ENCODE results near the gene CARS2. TPM values are rescaled to one million over a fixed set of nuclear protein-coding genes. Genes with fewer than 3 reads are reported as not detected.

CARS2 gene
- total and polyA plus RNA-seq, 2 of the 8 experiments (the other 6 are each of a cell fraction or from before 2014, with no cell fraction given) = 47.7 to 55.9 TPM

- Histone ChIP-seq H2BK15ac (ENCODE audit: low read length) (no peak overlapping the region), H3K23ac (ENCODE audit: insufficient read length) (no peak overlapping the region), H4K20me1 (replicated peaks in 1 of 2; ENCODE audit: control insufficient read depth in 1 of 2, insufficient read depth in 2 of 2, low read length in 2 of 2) (peaks cover 3 to 6% of the 10 kb centered on the region in 2 experiments), H3K79me2 (ENCODE audit: control insufficient read depth in 1 of 2, insufficient read depth in 2 of 2, low read length in 2 of 2) (no peaks in the 10 kb centered on the region), H3K79me1 (ENCODE audit: low read depth, low read length) (no peaks in the 10 kb centered on the region), H3K9ac (replicated peaks in 1 of 4; ENCODE audit: extremely low read depth in 1 of 4, low read depth in 3 of 4, low read length in 3 of 4) (no peak overlapping the region), H3K4me3 (ENCODE audit: extremely low read depth in 1 of 4, insufficient read depth in 2 of 4, low read depth in 3 of 4, low read length in 4 of 4) (no peak overlapping the region), H4K91ac (replicated peaks; ENCODE audit: insufficient read length, low read length) (no peak overlapping the region), H2AK5ac (ENCODE audit: low read depth, low read length) (no peak overlapping the region), H3K27me3 (replicated peaks in 1 of 4; ENCODE audit: control insufficient read depth in 3 of 4, extremely low read depth in 1 of 4, insufficient read depth in 3 of 4, low read length in 3 of 4) (no peaks in the 10 kb centered on the region), H3K27ac (ENCODE audit: low read depth, low read length) (no peak overlapping the region), H2BK5ac (ENCODE audit: low read depth, low read length) (no peak overlapping the region), H2AFZ (ENCODE audit: low read length) (no peak overlapping the region), H3K4ac (replicated peaks; ENCODE audit: insufficient read length, low read depth, low read length) (no peak overlapping the region), H4K8ac (ENCODE audit: extremely low read depth, insufficient read depth, low read length) (no peak overlapping the region), H2BK12ac (ENCODE audit: low read depth, low read length) (no peak overlapping the region), H3K4me2 (ENCODE audit: insufficient read depth in 1 of 2, low read depth in 2 of 2, low read length in 2 of 2) (no peak overlapping the region), H3K36me3 (ENCODE audit: control insufficient read depth in 2 of 4, insufficient read depth in 4 of 4, low read length in 3 of 4) (peaks cover 8 to 33% (median 17%) of the 10 kb centered on the region in 4 experiments; a peak in 5 of 8 replicates), H3K56ac (replicated peaks; ENCODE audit: insufficient read length, low read depth, low read length) (no peak overlapping the region), H3K9me3 (ENCODE audit: insufficient read depth in 2 of 2, low read depth in 1 of 2, low read length in 1 of 2) (no peaks in the 10 kb centered on the region), H4K5ac (ENCODE audit: insufficient read length, low read depth, low read length) (no peak overlapping the region), H3K14ac (ENCODE audit: insufficient read length) (no peak overlapping the region), H3K4me1 (replicated peaks in 1 of 4; ENCODE audit: control insufficient read depth in 3 of 4, insufficient read depth in 4 of 4, low read length in 3 of 4) (no peaks in the 10 kb centered on the region), H2BK120ac (replicated peaks; ENCODE audit: low read depth, low read length) (no peak overlapping the region), H3K23me2 (ENCODE audit: low read depth, low read length) (no peaks in the 10 kb centered on the region), H3K18ac (ENCODE audit: extremely low read depth, low read length) (no peak overlapping the region), H2BK20ac (ENCODE audit: low read length) (no peak overlapping the region)
- WGBS, 2 experiments (ENCODE audit: extremely low coverage in 1 of 2, insufficient coverage in 1 of 2, insufficient read length in 1 of 2, insufficient replicate concordance in 2 of 2, low coverage in 1 of 2, low lambda C conversion rate in 2 of 2, missing lambda C conversion rate in 1 of 2) = 88% methylated on average over 5 of the region's 5 CpGs; no CpG with 5 or more reads in 1 of the 2 experiments
- FAIRE-seq (no peak), DNase-seq (ENCODE audit: low read depth in 1 of 2, low spot score in 2 of 2) (no peak)
- POLR2A ChIA-PET (ENCODE audit: partially characterized antibody) = interaction anchor here (0.6 to 2.1 kb wide), 4 partner anchors 25 to 39 kb away, joined by 3 to 10 read pairs (median 4); no protein-coding TSS in a partner anchor
- CTCF ChIA-PET (ENCODE audit: partially characterized antibody) = interaction anchor here (0.7 to 4.1 kb wide), 41 partner anchors 9 to 242 kb away, joined by 3 to 27 read pairs (median 4); no protein-coding TSS in a partner anchor
- TF ChIP-seq RAD21 (IDR thresholded peaks at IDR 0.05 in 1 of 2, conservative IDR thresholded peaks at IDR 0.05 in 1 of 2; ENCODE audit: low read depth in 2 of 2, low read length in 2 of 2) (peak; percentile 62), TBP (IDR thresholded peaks at IDR 0.05; ENCODE audit: low read depth, low read length) (no peak), CTCF (IDR thresholded peaks at IDR 0.05; ENCODE audit: control extremely low read depth in 1 of 3, insufficient read depth in 1 of 3, low read depth in 1 of 3, low read length in 3 of 3) (peak; percentile 39 to 53 (median 45); a peak in 3 of 4 replicates)
These were observed 22.6 kb downstream of the CARS2 start for GRCh38 chr13:110683203-110683883.

All from H1 (cell line).